Dermis microvascular lymphatic vessel endothelial cell (primary cell): ENCODE measurements around the gene MAFF. TPM values are rescaled to one million over a fixed set of nuclear protein-coding genes. Genes with fewer than 3 reads are reported as not detected.
"Not testable (repeated sequence)": the region's sequence is repeated elsewhere in the genome, so short reads cannot be mapped to it uniquely, and the experiment has no call there.

Source experiments
- DNase-seq, 2 donors: peaks; one replicate each; pipeline versions ENCODE4 v3.0.0 to v3.0.0-alpha.2; 2010; ENCODE audit warnings: low read depth in 2 of 2
- total RNA-seq: library from RNA; depleted of rRNA; stranded (reverse); fragments of >200 nt; gene quantifications from 2 replicates; pipeline ENCODE4 v1.2.1, GENCODE V29; 2014

The MAFF gene
- total RNA-seq, 1 donor from 2014 or later: 34.9 TPM

GRCh38 chr22:38177571-38177925 is 24.2 kb upstream of the MAFF start:
- DNase-seq: not testable (repeated sequence)

- DNase-seq: peak; percentile 87 to 93
Observed at GRCh38 chr22:38177926-38178604, 23.7 kb upstream of the MAFF start.

GRCh38 chr22:38178605-38178937 is 23.2 kb upstream of the MAFF start:
- DNase-seq: not testable (repeated sequence)

DNA sequence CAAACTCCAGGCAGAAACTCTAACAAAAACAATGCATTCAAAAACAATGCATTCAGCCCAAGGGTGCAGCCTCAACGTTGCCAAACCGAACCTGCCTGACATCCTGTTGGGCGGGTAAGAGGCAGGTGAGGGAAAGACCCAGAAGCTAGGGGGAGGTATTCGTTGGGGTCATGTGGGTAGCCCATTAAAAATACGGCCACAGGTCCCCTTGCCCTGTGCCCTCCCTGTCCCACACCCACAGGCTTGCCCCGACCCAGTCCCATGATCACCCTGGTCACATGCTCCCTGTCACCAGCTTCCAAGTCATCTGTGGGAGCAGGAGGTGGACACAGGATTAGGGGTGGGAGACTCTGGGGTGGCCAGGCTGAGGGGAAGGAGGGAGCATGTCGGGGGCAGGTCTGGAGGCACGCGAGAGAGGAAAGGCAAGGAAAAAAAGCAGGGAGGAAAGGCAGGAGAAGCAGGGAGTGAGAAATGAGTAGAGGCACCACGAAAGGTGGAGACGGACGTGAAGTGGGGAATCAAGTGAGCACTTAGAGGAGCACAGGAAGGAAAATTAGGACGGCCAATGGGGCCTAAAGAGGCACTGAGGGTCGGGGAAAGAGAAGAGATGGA is 20.8 kb upstream of the MAFF start:
- peak in 1 of 2 donors; percentile 65 for DNase-seq

- DNase-seq: peak; percentile 96 to 99
Observed at GRCh38 chr22:38181453-38182200, 20.2 kb upstream of the MAFF start, which contains the start of gene PLA2G6. TSS of gene PLA2G6 (minus strand) at chr22:38181830. CDS start at chr22:38169426, 12,404 bp downstream.

- DNase-seq: no peak
Observed at GRCh38 chr22:38184788-38185187, 17.0 kb upstream of the MAFF start.

DNA sequence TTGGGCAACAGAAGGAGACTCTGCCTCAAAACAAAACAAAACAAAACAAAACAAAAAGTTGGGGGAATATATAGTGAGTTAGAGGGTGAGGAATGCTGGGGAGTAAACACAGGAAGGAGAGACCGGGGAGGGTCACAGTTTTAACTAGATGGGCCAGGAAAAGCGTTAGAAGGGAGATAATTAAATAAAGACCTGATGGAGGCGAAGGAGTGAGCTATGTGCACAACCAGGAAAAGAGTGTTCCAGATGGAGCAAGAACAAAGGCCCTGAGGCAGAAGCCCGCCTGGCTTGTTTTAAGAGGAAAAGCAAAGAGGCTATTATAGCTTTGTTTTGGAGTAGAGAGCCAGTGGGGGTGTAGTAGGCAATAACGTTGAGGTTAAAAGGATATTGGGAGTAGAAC is 15.4 kb upstream of the MAFF start:
- DNase-seq: peak in 1 of 2 donors; percentile 51

- DNase-seq: peak; percentile 86 to 91
Observed at GRCh38 chr22:38187413-38188212, 14.2 kb upstream of the MAFF start.

DNA sequence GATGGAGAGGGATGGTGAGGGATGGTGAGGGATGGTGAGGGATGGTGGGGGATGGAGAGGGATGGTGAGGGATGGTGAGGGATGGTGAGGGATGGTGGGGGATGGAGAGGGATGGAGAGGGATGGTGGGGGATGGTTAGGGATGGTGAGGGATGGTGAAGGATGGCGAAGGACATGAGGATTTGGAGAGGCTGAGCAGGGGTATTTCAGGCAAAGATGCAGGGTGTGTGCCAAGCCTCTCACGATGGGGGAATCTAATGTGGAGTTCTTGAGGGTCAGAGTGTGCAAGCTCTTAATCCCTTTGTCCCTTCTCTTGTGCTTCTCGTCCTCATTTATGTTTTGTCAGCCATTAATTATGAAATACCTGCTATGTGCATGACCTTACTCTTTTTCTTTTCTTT is 12.7 kb upstream of the MAFF start:
- DNase-seq: no peak

GRCh38 chr22:38190581-38190980 is 11.2 kb upstream of the MAFF start:
- DNase-seq: no peak

DNA sequence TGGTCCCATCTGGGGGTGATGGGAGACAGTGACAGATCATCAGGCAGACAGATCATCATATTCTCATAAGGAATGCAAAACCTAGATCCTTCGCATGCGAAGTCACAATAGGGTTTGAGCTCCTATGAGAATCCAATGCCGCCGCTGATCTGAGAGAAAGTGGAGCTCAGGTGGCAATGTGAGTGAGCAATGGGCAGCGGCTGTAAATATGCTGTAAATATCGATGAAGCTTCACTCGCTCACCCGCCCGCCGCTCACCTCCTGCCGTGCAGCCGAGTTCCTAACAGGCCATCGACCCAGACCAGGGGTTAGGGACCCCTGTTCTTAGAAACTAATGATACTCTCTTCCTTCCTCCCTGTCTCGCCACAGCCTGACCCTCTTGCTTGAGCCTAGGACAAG is 10.7 kb upstream of the MAFF start:
- no peak for DNase-seq

GRCh38 chr22:38191731-38192474 is 9.9 kb upstream of the MAFF start:
- no peak for DNase-seq

- DNase-seq: no peak
Observed at GRCh38 chr22:38192475-38192863, 9.3 kb upstream of the MAFF start.

- DNase-seq: no peak
Observed at GRCh38 chr22:38193580-38193979, 8.2 kb upstream of the MAFF start.

GRCh38 chr22:38196791-38197419 is 4.9 kb upstream of the MAFF start:
- DNase-seq: no peak

- no peak for DNase-seq
Observed at GRCh38 chr22:38199826-38200559, 1.8 kb upstream of the MAFF start.

- DNase-seq: no peak
Observed at GRCh38 chr22:38201371-38201710, 453 bp upstream of the MAFF start.

DNA sequence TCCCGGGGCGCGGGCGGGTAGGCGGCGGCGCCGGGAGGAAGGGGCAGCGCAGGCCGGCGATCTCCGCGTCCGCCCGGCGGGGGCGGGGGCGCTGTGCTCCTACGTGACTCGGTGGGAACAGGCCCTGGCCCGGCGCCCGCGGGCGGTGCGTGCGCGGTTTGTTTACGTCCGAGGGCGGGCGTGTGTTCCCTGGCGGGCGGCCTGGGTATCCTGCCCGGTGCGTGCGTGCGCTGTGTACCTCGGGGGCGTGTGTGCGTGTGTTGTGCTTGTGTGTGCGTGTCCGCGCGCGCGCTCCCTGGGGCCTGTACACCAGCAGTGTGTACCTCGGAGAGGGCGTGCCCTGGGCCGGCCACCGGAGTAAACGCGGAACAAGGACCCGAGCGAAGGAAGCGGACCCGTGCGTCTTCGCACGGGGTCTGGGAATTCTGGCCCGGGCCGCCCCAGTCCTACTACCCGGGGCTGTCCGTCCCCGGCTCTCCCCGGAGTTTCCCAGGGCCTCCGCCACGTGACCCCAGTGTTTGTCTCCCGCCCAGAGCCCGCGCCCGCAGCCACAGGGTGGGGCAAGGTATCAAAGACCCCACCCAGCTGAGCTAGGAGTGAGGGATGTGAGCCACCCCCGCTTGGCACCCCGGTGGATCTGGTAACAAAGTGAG is 769 bp downstream of the MAFF start:
- DNase-seq: peak; percentile 78 to 95

DNA sequence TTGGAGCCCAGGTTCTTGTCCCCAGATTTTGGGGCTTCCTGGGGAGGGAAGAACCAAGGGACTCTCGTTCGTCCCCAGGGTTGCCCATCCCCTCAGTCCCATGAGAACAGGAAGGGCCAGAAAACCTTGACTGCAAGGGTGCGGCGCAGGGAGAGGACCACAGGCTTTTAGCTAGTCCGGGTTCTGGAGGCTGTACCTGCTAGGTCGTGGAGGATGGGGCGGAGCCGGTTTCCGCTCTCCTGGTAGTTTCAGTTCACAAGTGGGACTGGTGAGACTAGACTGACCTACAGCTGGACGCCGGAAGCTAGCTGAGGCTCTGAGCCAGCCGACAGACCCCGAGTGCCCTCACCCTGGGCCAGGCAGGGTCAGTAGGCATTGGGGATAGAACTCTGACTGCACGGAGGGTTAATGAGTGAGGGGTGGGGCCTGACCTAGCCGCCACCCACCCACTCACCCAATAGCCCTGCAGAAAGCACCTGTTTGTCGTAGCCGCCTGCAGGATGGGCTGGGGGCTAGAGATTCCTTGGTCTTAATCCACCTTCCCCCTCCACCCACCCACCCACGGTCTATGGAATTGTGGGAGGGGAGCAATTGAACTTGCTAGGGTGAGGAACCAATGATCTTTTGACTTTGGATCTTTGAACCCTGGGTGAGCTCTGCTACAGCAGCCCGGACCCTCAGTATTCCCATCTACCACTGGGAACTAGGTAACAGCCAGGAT is 1.5 kb downstream of the MAFF start:
- peak; percentile 59 to 75 for DNase-seq
